AG10803 (cell line): ENCODE data around the gene STK11.

Experiments
- DNase-seq: peaks from one replicate; pipeline ENCODE4 v3.0.0; 2010; ENCODE audit warnings: low read depth
- H3K4me3 ChIP-seq: 2 replicates; pipeline ENCODE4 v1.5.1; 2011; ENCODE audit warnings: mild to moderate bottlenecking, low read length, control low read depth
- CTCF ChIP-seq: conservative IDR thresholded peaks from 2 replicates; pipeline ENCODE4 v1.5.1; 2011; ENCODE audit warnings: mild to moderate bottlenecking, low read length, control low read depth, inconsistent platforms

The STK11 gene

GRCh38 chr19:1252221-1252820 lies 46.7 kb downstream of the STK11 start:
- peak overlapping the region; percentile 88 for H3K4me3 ChIP-seq
- no peak for TF ChIP-seq CTCF
- peak; percentile 99 for DNase-seq

- peak; percentile 17; the same call in 1 of the 2 replicates for TF ChIP-seq CTCF
- DNase-seq: peak; percentile 99
- peak overlapping the region; percentile 88 for H3K4me3 ChIP-seq
These were observed 47.4 kb downstream of the STK11 start for GRCh38 chr19:1252821-1253513.

GRCh38 chr19:1253514-1254080 lies 48.0 kb downstream of the STK11 start:
- no peak for TF ChIP-seq CTCF
- peak overlapping the region; percentile 88 for H3K4me3 ChIP-seq
- peak; percentile 83 for DNase-seq

- no peak for DNase-seq
- TF ChIP-seq CTCF: no peak
- H3K4me3 ChIP-seq: peak overlapping the region; percentile 88
These were observed 48.5 kb downstream of the STK11 start for GRCh38 chr19:1254081-1254527.

GRCh38 chr19:1254530-1255185 lies 49.1 kb downstream of the STK11 start:
- TF ChIP-seq CTCF: no peak
- no peak for DNase-seq

GRCh38 chr19:1255186-1256161 lies 49.9 kb downstream of the STK11 start:
- DNase-seq: no peak
- no peak overlapping the region for H3K4me3 ChIP-seq
- no peak for TF ChIP-seq CTCF

More at GRCh38 chr19:1254530-1255185, 49.1 kb downstream of the STK11 start:
- no peak overlapping the region; the same call in 1 of the 2 replicates for H3K4me3 ChIP-seq
